ENCODE measurements around the gene KRTAP5-2.

Gene KRTAP5-2

GRCh38 chr11:1573903-1574237 is 24.2 kb downstream of the KRTAP5-2 start:
- no peak overlapping the region for H3K9ac ChIP-seq (ENCODE audit: low read length)
- peak overlapping the region; percentile 69; the same call in 1 of the 2 replicates for H3K4me2 ChIP-seq (ENCODE audit: low read length)
- H3K36me3 ChIP-seq (ENCODE audit: insufficient read depth, low read length), result no peaks in the 10 kb centered on the region
- H4K20me1 ChIP-seq (ENCODE audit: insufficient read depth, low read length), result no peaks in the 10 kb centered on the region
- no peak overlapping the region for H3K27ac ChIP-seq (ENCODE audit: low read depth, low read length, poor library complexity, severe bottlenecking)
- H3F3A ChIP-seq (ENCODE audit: insufficient read depth, low read length), result no peaks in the 10 kb centered on the region
- no peak overlapping the region for H2AFZ ChIP-seq (ENCODE audit: low read length)
- no peak overlapping the region for H3K4me3 ChIP-seq (ENCODE audit: low read depth, low read length, poor library complexity, severe bottlenecking)
- H3K9me2 ChIP-seq (ENCODE audit: low read depth, low read length), result no peaks in the 10 kb centered on the region
- TF ChIP-seq CTCF (IDR thresholded peaks at IDR 0.05; ENCODE audit: low read length) (no peak), EZH2 (IDR thresholded peaks at IDR 0.05; ENCODE audit: borderline replicate concordance, low read length) (no peak)
- H3K79me2 ChIP-seq (ENCODE audit: insufficient read depth, low read length), result no peaks in the 10 kb centered on the region
- no peaks in the 10 kb centered on the region for H3K9me3 ChIP-seq (ENCODE audit: low read length)
- H3K4me1 ChIP-seq (ENCODE audit: insufficient read depth, low read length, severe bottlenecking), result peaks cover 8% of the 10 kb centered on the region
- peaks cover 5% of the 10 kb centered on the region; the same call in 1 of the 2 replicates for H3K27me3 ChIP-seq (ENCODE audit: insufficient read depth, low read length)

GRCh38 chr11:1573077-1573902 is 24.8 kb downstream of the KRTAP5-2 start:
- H3K9me3 ChIP-seq (ENCODE audit: low read length), result no peaks in the 10 kb centered on the region
- no peak for TF ChIP-seq EZH2 (IDR thresholded peaks at IDR 0.05; ENCODE audit: borderline replicate concordance, low read length)
- TF ChIP-seq CTCF (IDR thresholded peaks at IDR 0.05; ENCODE audit: low read length), result no peak
- peak overlapping the region; percentile 61 for H3K4me3 ChIP-seq (ENCODE audit: low read depth, low read length, poor library complexity, severe bottlenecking)
- no peak overlapping the region for H3K9ac ChIP-seq (ENCODE audit: low read length)
- H2AFZ ChIP-seq (ENCODE audit: low read length), result no peak overlapping the region
- H4K20me1 ChIP-seq (ENCODE audit: insufficient read depth, low read length), result no peaks in the 10 kb centered on the region
- no peaks in the 10 kb centered on the region for H3K79me2 ChIP-seq (ENCODE audit: insufficient read depth, low read length)
- peak overlapping the region; percentile 68 for H3K4me2 ChIP-seq (ENCODE audit: low read length)
- peaks cover 5% of the 10 kb centered on the region; the same call in 1 of the 2 replicates for H3K27me3 ChIP-seq (ENCODE audit: insufficient read depth, low read length)
- H3K9me2 ChIP-seq (ENCODE audit: low read depth, low read length), result no peaks in the 10 kb centered on the region
- no peaks in the 10 kb centered on the region for H3K36me3 ChIP-seq (ENCODE audit: insufficient read depth, low read length)
- H3K27ac ChIP-seq (ENCODE audit: low read depth, low read length, poor library complexity, severe bottlenecking), result no peak overlapping the region
- H3K4me1 ChIP-seq (ENCODE audit: insufficient read depth, low read length, severe bottlenecking), result peaks cover 8% of the 10 kb centered on the region
- H3F3A ChIP-seq (ENCODE audit: insufficient read depth, low read length), result no peaks in the 10 kb centered on the region

GRCh38 chr11:1572197-1573076 is 25.7 kb downstream of the KRTAP5-2 start, which contains the start of gene DUSP8:
DUSP8 (minus strand) TSS chr11:1572271; CDS start chr11:1565826, 6,445 bp downstream.
- Histone ChIP-seq H3K4me1 (ENCODE audit: insufficient read depth, low read length, severe bottlenecking) (peaks cover 8% of the 10 kb centered on the region), H3K9ac (ENCODE audit: low read length) (no peak within 1 kb of the TSS), H3F3A (ENCODE audit: insufficient read depth, low read length) (no peaks in the 10 kb centered on the region), H2AFZ (ENCODE audit: low read length) (no peak within 1 kb of the TSS), H3K4me2 (ENCODE audit: low read length) (peak within 1 kb of the TSS; percentile 68), H3K79me2 (ENCODE audit: insufficient read depth, low read length) (no peaks in the 10 kb centered on the region), H3K4me3 (ENCODE audit: low read depth, low read length, poor library complexity, severe bottlenecking) (peak within 1 kb of the TSS; percentile 61), H4K20me1 (ENCODE audit: insufficient read depth, low read length) (no peaks in the 10 kb centered on the region), H3K27ac (ENCODE audit: low read depth, low read length, poor library complexity, severe bottlenecking) (no peak within 1 kb of the TSS), H3K27me3 (ENCODE audit: insufficient read depth, low read length) (peaks cover 5% of the 10 kb centered on the region; the same call in 1 of the 2 replicates), H3K9me3 (ENCODE audit: low read length) (no peaks in the 10 kb centered on the region), H3K9me2 (ENCODE audit: low read depth, low read length) (no peaks in the 10 kb centered on the region), H3K36me3 (ENCODE audit: insufficient read depth, low read length) (no peaks in the 10 kb centered on the region)
- TF ChIP-seq CTCF (IDR thresholded peaks at IDR 0.05; ENCODE audit: low read length) (no peak), EZH2 (IDR thresholded peaks at IDR 0.05; ENCODE audit: borderline replicate concordance, low read length) (no peak)

Measured in OCI-LY1 (cell line).